GM12878 (cell line): ENCODE results near the gene PGBD5. TPM values are rescaled to one million over a fixed set of nuclear protein-coding genes. Genes with fewer than 3 reads are reported as not detected.

Experiments used
- ATAC-seq: fragments of 200-7000 bp; cut with Tn5 transposase; 3 replicates; pipeline ENCODE4 v1.9.1; 2020; ENCODE audit warnings: mild to moderate bottlenecking, moderate library complexity
- BruUV-seq: library from RNA; stranded (reverse); fragments of 400-500 nt; replicated peaks from 2 replicates; lab custom pipeline; 2021; lab: Mats Ljungman, UMichigan
- CTCF ChIA-PET: fragments of 300-600 bp; sonication (Branson Sonifier 250); formaldehyde crosslinking; extraction: SDS; loops from one replicate; lab custom pipeline; 2021; ENCODE audit warnings: inconsistent platforms; lab: Yijun Ruan, JAX
- POLR2A ChIA-PET: fragments of 350-600 bp; formaldehyde crosslinking; extraction: SDS; loops from one replicate; lab custom pipeline; 2021; ENCODE audit warnings: inconsistent platforms; lab: Charles Lee
- RAD21 ChIA-PET: fragments of 300-600 bp; sonication (Branson Sonifier 250); formaldehyde crosslinking; loops from one replicate; lab custom pipeline; 2023; ENCODE audit warnings: antibody characterized with exemption; ENCODE audit not compliant: unreplicated experiment; lab: Charles Lee
- SMC1A ChIA-PET: fragments of 300-600 bp; sonication (Branson Sonifier 250); formaldehyde crosslinking; loops from one replicate; lab custom pipeline; 2023; ENCODE audit not compliant: unreplicated experiment, uncharacterized antibody; lab: Charles Lee
- DNase-seq: peaks from one replicate; pipeline ENCODE4 v3.0.0-alpha.2; 2011; ENCODE audit warnings: low read depth, low spot score
- FAIRE-seq: peaks from 3 replicates; lab custom pipeline; 2011; peaks lifted over from hg19 to GRCh38; lab: Jason Lieb, UNC
- H2AFZ ChIP-seq: 2 replicates; pipeline ENCODE4 v1.6.0; 2011; ENCODE audit warnings: low read depth, low read length, control low read depth; ENCODE audit not compliant: control insufficient read depth
- H3K27ac ChIP-seq: 2 replicates; pipeline ENCODE4 v1.5.1; 2011; ENCODE audit warnings: control low read depth; ENCODE audit not compliant: control insufficient read depth, insufficient read depth
- H3K27me3 ChIP-seq, 2 experiments: replicated peaks in 1 of 2; 2 replicates each; pipeline versions ENCODE4 v1.6.0 to v1.6.1; 2011; ENCODE audit warnings: low read length in 1 of 2; ENCODE audit not compliant: control insufficient read depth in 2 of 2, insufficient read depth in 2 of 2
- H3K36me3 ChIP-seq, 2 experiments: 2 replicates each; pipeline ENCODE4 v1.5.1; 2011; ENCODE audit warnings: low read length in 1 of 2; ENCODE audit not compliant: control insufficient read depth in 2 of 2, insufficient read depth in 2 of 2
- H3K4me1 ChIP-seq: 2 replicates; pipeline ENCODE4 v1.6.1; 2011; ENCODE audit warnings: mild to moderate bottlenecking, low read length, moderate library complexity, mixed read lengths; ENCODE audit not compliant: control insufficient read depth, insufficient read depth
- H3K4me2 ChIP-seq: 2 replicates; pipeline ENCODE4 v1.6.0; 2011; ENCODE audit warnings: control low read depth; ENCODE audit not compliant: control insufficient read depth, insufficient read depth
- H3K4me3 ChIP-seq: fragments of 200-600 bp; sonication (generic); 2 replicates; pipeline ENCODE4 v1.5.1; 2016
- H3K79me2 ChIP-seq: 2 replicates; pipeline ENCODE4 v1.6.0; 2011; ENCODE audit warnings: low read length; ENCODE audit not compliant: control insufficient read depth, insufficient read depth
- H3K9ac ChIP-seq: 2 replicates; pipeline ENCODE4 v1.8.0; 2011; ENCODE audit warnings: low read length, control low read depth, mixed read lengths; ENCODE audit not compliant: control insufficient read depth, insufficient read depth
- H3K9me3 ChIP-seq: replicated peaks from 3 replicates; pipeline ENCODE4 v1.5.1; 2011; ENCODE audit warnings: mild to moderate bottlenecking, low read length; ENCODE audit not compliant: control insufficient read depth, insufficient read depth
- H4K20me1 ChIP-seq: 2 replicates; pipeline ENCODE4 v1.6.0; 2011; ENCODE audit not compliant: control insufficient read depth, insufficient read depth
- CHD1 ChIP-seq: IDR thresholded peaks from 2 replicates; pipeline ENCODE4 v1.6.1; 2012; ENCODE audit warnings: low read depth, low read length, improper control_type of control experiment
- ELK1 ChIP-seq: IDR thresholded peaks from 2 replicates; pipeline ENCODE4 v1.6.1; 2012; ENCODE audit warnings: low read depth, low read length, improper control_type of control experiment
- EZH2 ChIP-seq: IDR thresholded peaks from 2 replicates; pipeline ENCODE4 v1.6.1; 2012; ENCODE audit warnings: low read depth, mild to moderate bottlenecking, control low read depth, inconsistent platforms, low read length, borderline replicate concordance; ENCODE audit not compliant: control insufficient read depth
- HCFC1 ChIP-seq: fragments of 150-350 bp; IDR thresholded peaks from 2 replicates; pipeline ENCODE4 v1.6.1; 2014; ENCODE audit warnings: low read length
- POLR2AphosphoS2 ChIP-seq: IDR thresholded peaks from 2 replicates; pipeline ENCODE4 v1.6.1; 2011; ENCODE audit warnings: low read depth, mild to moderate bottlenecking, low read length, improper control_type of control experiment, moderate library complexity
- RELA ChIP-seq: fragments of 450-650 bp; IDR thresholded peaks from 2 replicates; pipeline ENCODE4 v1.8.0; 2014; ENCODE audit warnings: borderline replicate concordance; ENCODE audit not compliant: partially characterized antibody
- SMARCA5 ChIP-seq: fragments of 450-650 bp; IDR thresholded peaks from 2 replicates; pipeline ENCODE4 v1.6.1; 2017; ENCODE audit warnings: mild to moderate bottlenecking
- TCF7 ChIP-seq: IDR thresholded peaks from 2 replicates; pipeline ENCODE4 v1.6.1; 2014; ENCODE audit warnings: antibody characterized with exemption, borderline replicate concordance
- ZZZ3 ChIP-seq: IDR thresholded peaks from 2 replicates; pipeline ENCODE4 v1.6.1; 2011; ENCODE audit warnings: low read depth; ENCODE audit not compliant: control insufficient read depth, insufficient read length
- WGBS: methylation state at CpG from one replicate; pipeline ENCODE4 v1.1.6; 2016; ENCODE audit warnings: low lambda C conversion rate; ENCODE audit not compliant: insufficient replicate concordance, insufficient coverage; ENCODE audit errors: missing lambda C conversion rate; 5-methylcytosine and 5-hydroxymethylcytosine counted together
- in situ Hi-C: fragments of 300-500 bp; cut with MboI; formaldehyde crosslinking; loops from 9 replicates; pipeline ENCODE4 v1.14.3; 2018; ENCODE audit warnings: mixed read lengths
- intact Hi-C: fragments of 100-400 bp; cut with micrococcal nuclease; formaldehyde crosslinking; loops from one replicate; pipeline ENCODE4 v1.14.2; 2022; ENCODE audit not compliant: unreplicated experiment
- polyA plus RNA-seq, 11 experiments: library from polyadenylated mRNA; depleted of rRNA in 4 of 11; unstranded in 6 of 11; stranded (reverse) in 5 of 11; fragments of >200 nt; fragmentation: Nextera tagmentation in 4 of 11; fragmentation: Illumina TruSeq in 1 of 11; extraction: Ambion mirVana in 4 of 11; extraction: Trizol in 1 of 11; gene quantifications; 1 replicate in 1 of 11; 2 replicates in 10 of 11; pipeline versions ENCODE4 v1.2.1 to v1.2.3, GENCODE V29; 2011 to 2016; ENCODE audit warnings: inconsistent platforms in 2 of 11, missing spikeins in 2 of 11, low read depth in 1 of 11
- total RNA-seq, 4 experiments: library from RNA; depleted of rRNA in 3 of 4; stranded (reverse); fragments of >200 nt in 3 of 4; fragmentation: Illumina TruSeq in 1 of 4; extraction: Trizol in 1 of 4; gene quantifications; 2 replicates each; pipeline versions ENCODE4 v1.2.1 to v1.2.3, GENCODE V29; 2013 to 2021

The PGBD5 gene
- total and polyA plus RNA-seq, 10 of the 15 experiments (the other 5 are each of a cell fraction or from before 2014, with no cell fraction given) = 0.03 TPM; not detected in 9

GRCh38 chr1:230375780-230376179, 50.4 kb downstream of the PGBD5 start:
- SMC1A ChIA-PET = no interaction called here
- Histone ChIP-seq H3K9me3 (peaks cover 2% of the 10 kb centered on the region; the same call in 1 of the 3 replicates), H3K4me1 (no peaks in the 10 kb centered on the region)
- no peak for ATAC-seq
- TF ChIP-seq HCFC1 = no peak
- no peak for TF ChIP-seq POLR2AphosphoS2
- no peak for TF ChIP-seq TCF7
- TF ChIP-seq ZZZ3 = no peak
- no peak for TF ChIP-seq SMARCA5
- TF ChIP-seq CHD1 = no peak
- TF ChIP-seq ELK1 = no peak
- TF ChIP-seq EZH2 = no peak
- TF ChIP-seq RELA = no peak
- TF ChIP-seq, all 136 proteins: peak for 0
- no TSS peak for BruUV-seq
- ChIA-PET CTCF (no interaction called here), RAD21 (no interaction called here), POLR2A (interaction anchor here (0.6 kb wide), 1 partner anchor 1236 kb away, joined by 3 read pairs; no protein-coding TSS in a partner anchor)
- intact Hi-C loops = no loop called here
- Histone ChIP-seq H3K9ac (no peak overlapping the region), H3K27ac (no peak overlapping the region), H3K36me3 (no peaks in the 10 kb centered on the region), H2AFZ (no peak overlapping the region), H4K20me1 (no peaks in the 10 kb centered on the region), H3K79me2 (no peaks in the 10 kb centered on the region), H3K27me3 (peaks cover 1 to 2% of the 10 kb centered on the region in 2 experiments; a peak in 3 of 4 replicates), H3K4me3 (no peak overlapping the region), H3K4me2 (no peak overlapping the region)
- WGBS = 58% methylated on average over 6 of the region's 6 CpGs
- FAIRE-seq (no peak), DNase-seq (no peak)
- in situ Hi-C loops = no loop called here
